ENCODE data around the gene SETD6. TPM values are rescaled to one million over a fixed set of nuclear protein-coding genes. Genes with fewer than 3 reads are reported as not detected.

SETD6 gene
- total RNA-seq, 1 experiment from 2014 or later, result 41.1 TPM

DNA sequence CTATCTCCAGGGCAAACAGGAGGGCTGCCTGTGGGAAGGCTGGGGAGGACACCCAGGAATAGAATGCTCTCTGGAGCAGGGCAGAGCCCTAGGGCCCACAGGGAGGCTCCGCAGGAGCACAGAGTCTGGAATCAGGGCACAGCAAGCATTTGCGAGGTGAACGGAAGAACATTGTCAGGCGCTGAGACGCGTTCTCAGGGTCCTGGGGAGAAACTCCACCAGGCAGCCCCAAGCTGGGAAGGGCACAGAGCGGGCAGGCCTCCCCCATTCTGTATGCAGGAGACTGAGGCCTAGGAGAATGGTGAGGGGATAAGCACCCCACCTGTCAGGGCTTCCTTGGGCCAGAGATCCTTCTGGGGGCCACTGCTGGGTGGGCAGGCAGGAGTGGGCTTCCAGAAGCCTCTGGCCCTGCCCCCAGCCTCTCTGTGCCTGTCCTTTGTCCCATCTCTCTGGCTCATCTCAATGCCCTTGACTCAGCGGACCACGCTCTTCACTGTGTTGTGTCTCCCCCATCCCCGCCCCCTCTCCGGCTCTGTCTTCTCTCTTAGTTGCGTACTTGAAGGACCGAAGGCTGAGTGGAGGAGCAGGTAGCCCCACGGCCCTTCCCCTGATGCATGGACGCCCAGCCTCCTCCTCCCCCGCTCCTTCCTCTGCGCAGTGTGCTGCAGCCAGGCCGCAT is 5.1 kb upstream of the SETD6 start:
- POLR2A ChIA-PET, result no interaction called here

More for the DNA sequence above, 5.1 kb upstream of the SETD6 start:
- no peak overlapping the region for H3K4me3 Mint-ChIP-seq
- no peaks in the 10 kb centered on the region for H3K27me3 Mint-ChIP-seq (ENCODE audit: low read depth)
- no peak for ATAC-seq
- peak overlapping the region; percentile 70; the same call in 1 of the 2 replicates for H3K27ac Mint-ChIP-seq
- TF ChIP-seq, protein P1, sequence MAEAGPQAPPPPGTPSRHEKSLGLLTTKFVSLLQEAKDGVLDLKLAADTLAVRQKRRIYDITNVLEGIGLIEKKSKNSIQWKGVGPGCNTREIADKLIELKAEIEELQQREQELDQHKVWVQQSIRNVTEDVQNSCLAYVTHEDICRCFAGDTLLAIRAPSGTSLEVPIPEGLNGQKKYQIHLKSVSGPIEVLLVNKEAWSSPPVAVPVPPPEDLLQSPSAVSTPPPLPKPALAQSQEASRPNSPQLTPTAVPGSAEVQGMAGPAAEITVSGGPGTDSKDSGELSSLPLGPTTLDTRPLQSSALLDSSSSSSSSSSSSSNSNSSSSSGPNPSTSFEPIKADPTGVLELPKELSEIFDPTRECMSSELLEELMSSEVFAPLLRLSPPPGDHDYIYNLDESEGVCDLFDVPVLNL (CRISPR knock-in tag; IDR thresholded peaks at IDR 0.05; ENCODE audit: borderline replicate concordance, low read depth), result no peak
- TF ChIP-seq CREM (CRISPR knock-in tag; IDR thresholded peaks at IDR 0.05), result no peak
- TF ChIP-seq ZNF396 (CRISPR knock-in tag; IDR thresholded peaks at IDR 0.05; ENCODE audit: borderline replicate concordance), result no peak
- no peak for TF ChIP-seq GRHL2 (CRISPR knock-in tag; IDR thresholded peaks at IDR 0.05; ENCODE audit: insufficient replicate concordance, severe bottlenecking)
- TF ChIP-seq, protein P2, sequence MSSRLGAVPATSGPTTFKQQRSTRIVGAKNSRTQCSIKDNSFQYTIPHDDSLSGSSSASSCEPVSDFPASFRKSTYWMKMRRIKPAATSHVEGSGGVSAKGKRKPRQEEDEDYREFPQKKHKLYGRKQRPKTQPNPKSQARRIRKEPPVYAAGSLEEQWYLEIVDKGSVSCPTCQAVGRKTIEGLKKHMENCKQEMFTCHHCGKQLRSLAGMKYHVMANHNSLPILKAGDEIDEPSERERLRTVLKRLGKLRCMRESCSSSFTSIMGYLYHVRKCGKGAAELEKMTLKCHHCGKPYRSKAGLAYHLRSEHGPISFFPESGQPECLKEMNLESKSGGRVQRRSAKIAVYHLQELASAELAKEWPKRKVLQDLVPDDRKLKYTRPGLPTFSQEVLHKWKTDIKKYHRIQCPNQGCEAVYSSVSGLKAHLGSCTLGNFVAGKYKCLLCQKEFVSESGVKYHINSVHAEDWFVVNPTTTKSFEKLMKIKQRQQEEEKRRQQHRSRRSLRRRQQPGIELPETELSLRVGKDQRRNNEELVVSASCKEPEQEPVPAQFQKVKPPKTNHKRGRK (CRISPR knock-in tag; IDR thresholded peaks at IDR 0.05; ENCODE audit: borderline replicate concordance), result no peak
- TF ChIP-seq ZNF671 (CRISPR knock-in tag; IDR thresholded peaks at IDR 0.05), result no peak
- TF ChIP-seq, protein P3, sequence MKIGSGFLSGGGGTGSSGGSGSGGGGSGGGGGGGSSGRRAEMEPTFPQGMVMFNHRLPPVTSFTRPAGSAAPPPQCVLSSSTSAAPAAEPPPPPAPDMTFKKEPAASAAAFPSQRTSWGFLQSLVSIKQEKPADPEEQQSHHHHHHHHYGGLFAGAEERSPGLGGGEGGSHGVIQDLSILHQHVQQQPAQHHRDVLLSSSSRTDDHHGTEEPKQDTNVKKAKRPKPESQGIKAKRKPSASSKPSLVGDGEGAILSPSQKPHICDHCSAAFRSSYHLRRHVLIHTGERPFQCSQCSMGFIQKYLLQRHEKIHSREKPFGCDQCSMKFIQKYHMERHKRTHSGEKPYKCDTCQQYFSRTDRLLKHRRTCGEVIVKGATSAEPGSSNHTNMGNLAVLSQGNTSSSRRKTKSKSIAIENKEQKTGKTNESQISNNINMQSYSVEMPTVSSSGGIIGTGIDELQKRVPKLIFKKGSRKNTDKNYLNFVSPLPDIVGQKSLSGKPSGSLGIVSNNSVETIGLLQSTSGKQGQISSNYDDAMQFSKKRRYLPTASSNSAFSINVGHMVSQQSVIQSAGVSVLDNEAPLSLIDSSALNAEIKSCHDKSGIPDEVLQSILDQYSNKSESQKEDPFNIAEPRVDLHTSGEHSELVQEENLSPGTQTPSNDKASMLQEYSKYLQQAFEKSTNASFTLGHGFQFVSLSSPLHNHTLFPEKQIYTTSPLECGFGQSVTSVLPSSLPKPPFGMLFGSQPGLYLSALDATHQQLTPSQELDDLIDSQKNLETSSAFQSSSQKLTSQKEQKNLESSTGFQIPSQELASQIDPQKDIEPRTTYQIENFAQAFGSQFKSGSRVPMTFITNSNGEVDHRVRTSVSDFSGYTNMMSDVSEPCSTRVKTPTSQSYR (CRISPR knock-in tag; IDR thresholded peaks at IDR 0.05), result no peak
- TF ChIP-seq NFATC4 (CRISPR knock-in tag; IDR thresholded peaks at IDR 0.05), result no peak
- TF ChIP-seq SMAD3 (CRISPR knock-in tag; IDR thresholded peaks at IDR 0.05; ENCODE audit: borderline replicate concordance), result no peak
- no peak for TF ChIP-seq ATF1 (CRISPR knock-in tag; IDR thresholded peaks at IDR 0.05)
- TF ChIP-seq, protein P4, sequence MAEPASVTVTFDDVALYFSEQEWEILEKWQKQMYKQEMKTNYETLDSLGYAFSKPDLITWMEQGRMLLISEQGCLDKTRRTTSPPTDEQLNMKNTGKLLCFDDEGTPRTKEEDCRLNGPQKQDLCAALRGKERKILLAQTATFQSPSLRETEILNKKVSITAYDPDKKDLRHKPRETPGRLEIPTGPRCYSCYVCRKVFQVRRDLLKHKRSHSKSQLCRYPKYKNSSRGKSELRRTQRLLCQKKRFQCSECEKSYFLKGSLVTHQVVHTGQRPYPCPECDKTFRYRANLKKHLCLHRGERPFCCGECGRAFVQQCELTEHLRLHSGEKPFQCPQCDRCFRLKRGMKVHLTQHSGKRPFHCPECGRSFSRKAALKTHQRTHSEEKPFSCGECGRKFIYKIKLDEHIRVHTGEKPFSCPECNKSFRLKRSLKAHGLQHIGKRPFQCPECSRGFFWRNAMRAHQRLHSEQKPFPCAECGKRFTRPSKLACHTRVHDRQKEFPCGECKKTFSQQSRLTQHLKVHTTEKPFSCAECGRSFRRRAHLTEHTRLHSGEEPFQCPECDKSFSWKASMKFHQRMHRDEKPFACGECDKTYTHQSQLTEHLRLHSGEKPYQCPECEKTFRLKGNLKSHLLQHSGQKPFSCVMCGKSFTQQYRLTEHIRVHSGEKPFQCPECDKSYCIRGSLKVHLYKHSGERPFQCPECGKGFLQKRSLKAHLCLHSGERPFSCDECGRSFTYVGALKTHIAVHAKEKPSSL (CRISPR knock-in tag; conservative IDR thresholded peaks at IDR 0.05), result no peak
- no peak for TF ChIP-seq PRRX2 (CRISPR knock-in tag; IDR thresholded peaks at IDR 0.05)
- TF ChIP-seq GTF2I (CRISPR knock-in tag; conservative IDR thresholded peaks at IDR 0.05), result no peak
- TF ChIP-seq, protein P5, sequence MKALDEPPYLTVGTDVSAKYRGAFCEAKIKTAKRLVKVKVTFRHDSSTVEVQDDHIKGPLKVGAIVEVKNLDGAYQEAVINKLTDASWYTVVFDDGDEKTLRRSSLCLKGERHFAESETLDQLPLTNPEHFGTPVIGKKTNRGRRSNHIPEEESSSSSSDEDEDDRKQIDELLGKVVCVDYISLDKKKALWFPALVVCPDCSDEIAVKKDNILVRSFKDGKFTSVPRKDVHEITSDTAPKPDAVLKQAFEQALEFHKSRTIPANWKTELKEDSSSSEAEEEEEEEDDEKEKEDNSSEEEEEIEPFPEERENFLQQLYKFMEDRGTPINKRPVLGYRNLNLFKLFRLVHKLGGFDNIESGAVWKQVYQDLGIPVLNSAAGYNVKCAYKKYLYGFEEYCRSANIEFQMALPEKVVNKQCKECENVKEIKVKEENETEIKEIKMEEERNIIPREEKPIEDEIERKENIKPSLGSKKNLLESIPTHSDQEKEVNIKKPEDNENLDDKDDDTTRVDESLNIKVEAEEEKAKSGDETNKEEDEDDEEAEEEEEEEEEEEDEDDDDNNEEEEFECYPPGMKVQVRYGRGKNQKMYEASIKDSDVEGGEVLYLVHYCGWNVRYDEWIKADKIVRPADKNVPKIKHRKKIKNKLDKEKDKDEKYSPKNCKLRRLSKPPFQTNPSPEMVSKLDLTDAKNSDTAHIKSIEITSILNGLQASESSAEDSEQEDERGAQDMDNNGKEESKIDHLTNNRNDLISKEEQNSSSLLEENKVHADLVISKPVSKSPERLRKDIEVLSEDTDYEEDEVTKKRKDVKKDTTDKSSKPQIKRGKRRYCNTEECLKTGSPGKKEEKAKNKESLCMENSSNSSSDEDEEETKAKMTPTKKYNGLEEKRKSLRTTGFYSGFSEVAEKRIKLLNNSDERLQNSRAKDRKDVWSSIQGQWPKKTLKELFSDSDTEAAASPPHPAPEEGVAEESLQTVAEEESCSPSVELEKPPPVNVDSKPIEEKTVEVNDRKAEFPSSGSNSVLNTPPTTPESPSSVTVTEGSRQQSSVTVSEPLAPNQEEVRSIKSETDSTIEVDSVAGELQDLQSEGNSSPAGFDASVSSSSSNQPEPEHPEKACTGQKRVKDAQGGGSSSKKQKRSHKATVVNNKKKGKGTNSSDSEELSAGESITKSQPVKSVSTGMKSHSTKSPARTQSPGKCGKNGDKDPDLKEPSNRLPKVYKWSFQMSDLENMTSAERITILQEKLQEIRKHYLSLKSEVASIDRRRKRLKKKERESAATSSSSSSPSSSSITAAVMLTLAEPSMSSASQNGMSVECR (CRISPR knock-in tag; IDR thresholded peaks at IDR 0.05; ENCODE audit: borderline replicate concordance), result no peak
- TF ChIP-seq IRF2 (CRISPR knock-in tag; IDR thresholded peaks at IDR 0.05; ENCODE audit: borderline replicate concordance, low read depth), result no peak
- TF ChIP-seq SP1 (CRISPR knock-in tag; conservative IDR thresholded peaks at IDR 0.05), result no peak
- CTCF ChIA-PET, result interaction anchor here (0.7 to 2.3 kb wide), 5 partner anchors 15 to 246 kb away, joined by 3 to 22 read pairs (median 4); no protein-coding TSS in a partner anchor
- H3K36me3 Mint-ChIP-seq, result 0 out of 2 replicates have a peak, but pooled peaks cover 2% of the 10 kb centered on the region
- H3K9me3 Mint-ChIP-seq, result no peaks in the 10 kb centered on the region
- no peak for DNase-seq (ENCODE audit: low spot score)
- peaks cover 25% of the 10 kb centered on the region for H3K4me1 Mint-ChIP-seq

Measured in WTC11 (cell line).